Measurements from ENCODE around the gene MYRIP.

DNA sequence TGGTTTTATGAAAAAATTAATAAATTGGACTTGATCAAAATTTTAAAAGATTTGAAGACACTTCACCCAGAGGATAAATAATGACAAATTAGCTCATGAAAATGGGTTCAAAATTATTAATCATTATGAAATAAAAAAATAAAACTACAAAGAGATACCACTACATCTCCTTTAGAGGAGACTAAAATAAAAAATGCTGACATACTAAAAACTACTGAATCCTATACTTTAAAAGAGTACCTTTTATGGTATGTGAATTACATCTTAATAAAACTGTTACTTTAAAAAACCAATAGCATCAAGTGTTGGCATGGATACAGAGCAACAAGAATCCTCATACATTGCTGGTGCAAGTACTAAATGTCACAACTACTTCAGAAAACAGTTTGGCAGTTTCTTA, 46.0 kb upstream of the MYRIP start:
- TF ChIP-seq, protein P1, sequence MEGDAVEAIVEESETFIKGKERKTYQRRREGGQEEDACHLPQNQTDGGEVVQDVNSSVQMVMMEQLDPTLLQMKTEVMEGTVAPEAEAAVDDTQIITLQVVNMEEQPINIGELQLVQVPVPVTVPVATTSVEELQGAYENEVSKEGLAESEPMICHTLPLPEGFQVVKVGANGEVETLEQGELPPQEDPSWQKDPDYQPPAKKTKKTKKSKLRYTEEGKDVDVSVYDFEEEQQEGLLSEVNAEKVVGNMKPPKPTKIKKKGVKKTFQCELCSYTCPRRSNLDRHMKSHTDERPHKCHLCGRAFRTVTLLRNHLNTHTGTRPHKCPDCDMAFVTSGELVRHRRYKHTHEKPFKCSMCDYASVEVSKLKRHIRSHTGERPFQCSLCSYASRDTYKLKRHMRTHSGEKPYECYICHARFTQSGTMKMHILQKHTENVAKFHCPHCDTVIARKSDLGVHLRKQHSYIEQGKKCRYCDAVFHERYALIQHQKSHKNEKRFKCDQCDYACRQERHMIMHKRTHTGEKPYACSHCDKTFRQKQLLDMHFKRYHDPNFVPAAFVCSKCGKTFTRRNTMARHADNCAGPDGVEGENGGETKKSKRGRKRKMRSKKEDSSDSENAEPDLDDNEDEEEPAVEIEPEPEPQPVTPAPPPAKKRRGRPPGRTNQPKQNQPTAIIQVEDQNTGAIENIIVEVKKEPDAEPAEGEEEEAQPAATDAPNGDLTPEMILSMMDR (IDR thresholded peaks at IDR 0.05; ENCODE audit: low read depth, low read length) = no peak
- no peak for TF ChIP-seq EZH2phosphoT487 (IDR thresholded peaks at IDR 0.05; ENCODE audit: low read depth)

All from OCI-LY3 (cell line).